ENCODE data around the gene CDKN1C.

CDKN1C gene

DNA sequence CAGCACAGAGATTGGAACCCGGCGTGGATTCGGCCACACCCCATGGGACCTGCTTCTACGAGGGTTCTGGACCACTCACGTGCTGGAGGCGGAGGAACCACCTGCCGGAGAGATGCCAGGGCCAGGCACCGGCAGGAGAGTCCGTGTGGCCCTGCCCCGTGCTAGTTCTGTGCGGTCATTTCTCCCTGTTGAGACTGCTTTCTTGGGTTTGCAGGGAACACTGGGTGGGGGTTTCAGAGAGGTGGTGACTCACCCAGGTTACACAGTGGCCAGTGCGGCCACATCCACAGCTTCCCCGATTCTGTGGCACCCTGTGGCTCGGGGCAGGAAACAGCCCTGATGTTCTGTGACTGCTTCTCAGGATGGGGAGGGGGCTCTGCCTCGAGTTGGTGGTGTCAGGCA is 47.3 kb upstream of the CDKN1C start:
- TF ChIP-seq TEAD4 (IDR thresholded peaks at IDR 0.05) = no peak
- TF ChIP-seq NFIC (IDR thresholded peaks at IDR 0.05) = no peak
- no peak; the same call in 1 of the 2 replicates for TF ChIP-seq ZBTB7A (IDR thresholded peaks at IDR 0.05; ENCODE audit: low read depth)
- no peak for TF ChIP-seq CEBPB (IDR thresholded peaks at IDR 0.05)
- no peak for TF ChIP-seq EGR1 (IDR thresholded peaks at IDR 0.05)
- TF ChIP-seq, protein P1, sequence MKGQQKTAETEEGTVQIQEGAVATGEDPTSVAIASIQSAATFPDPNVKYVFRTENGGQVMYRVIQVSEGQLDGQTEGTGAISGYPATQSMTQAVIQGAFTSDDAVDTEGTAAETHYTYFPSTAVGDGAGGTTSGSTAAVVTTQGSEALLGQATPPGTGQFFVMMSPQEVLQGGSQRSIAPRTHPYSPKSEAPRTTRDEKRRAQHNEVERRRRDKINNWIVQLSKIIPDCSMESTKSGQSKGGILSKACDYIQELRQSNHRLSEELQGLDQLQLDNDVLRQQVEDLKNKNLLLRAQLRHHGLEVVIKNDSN (IDR thresholded peaks at IDR 0.05) = no peak
- no peak for TF ChIP-seq EP300 (IDR thresholded peaks at IDR 0.05; ENCODE audit: borderline replicate concordance)
- TF ChIP-seq TCF12 (IDR thresholded peaks at IDR 0.05; ENCODE audit: low read depth) = no peak
- TF ChIP-seq YY1 (IDR thresholded peaks at IDR 0.05; ENCODE audit: low read depth) = no peak

DNA sequence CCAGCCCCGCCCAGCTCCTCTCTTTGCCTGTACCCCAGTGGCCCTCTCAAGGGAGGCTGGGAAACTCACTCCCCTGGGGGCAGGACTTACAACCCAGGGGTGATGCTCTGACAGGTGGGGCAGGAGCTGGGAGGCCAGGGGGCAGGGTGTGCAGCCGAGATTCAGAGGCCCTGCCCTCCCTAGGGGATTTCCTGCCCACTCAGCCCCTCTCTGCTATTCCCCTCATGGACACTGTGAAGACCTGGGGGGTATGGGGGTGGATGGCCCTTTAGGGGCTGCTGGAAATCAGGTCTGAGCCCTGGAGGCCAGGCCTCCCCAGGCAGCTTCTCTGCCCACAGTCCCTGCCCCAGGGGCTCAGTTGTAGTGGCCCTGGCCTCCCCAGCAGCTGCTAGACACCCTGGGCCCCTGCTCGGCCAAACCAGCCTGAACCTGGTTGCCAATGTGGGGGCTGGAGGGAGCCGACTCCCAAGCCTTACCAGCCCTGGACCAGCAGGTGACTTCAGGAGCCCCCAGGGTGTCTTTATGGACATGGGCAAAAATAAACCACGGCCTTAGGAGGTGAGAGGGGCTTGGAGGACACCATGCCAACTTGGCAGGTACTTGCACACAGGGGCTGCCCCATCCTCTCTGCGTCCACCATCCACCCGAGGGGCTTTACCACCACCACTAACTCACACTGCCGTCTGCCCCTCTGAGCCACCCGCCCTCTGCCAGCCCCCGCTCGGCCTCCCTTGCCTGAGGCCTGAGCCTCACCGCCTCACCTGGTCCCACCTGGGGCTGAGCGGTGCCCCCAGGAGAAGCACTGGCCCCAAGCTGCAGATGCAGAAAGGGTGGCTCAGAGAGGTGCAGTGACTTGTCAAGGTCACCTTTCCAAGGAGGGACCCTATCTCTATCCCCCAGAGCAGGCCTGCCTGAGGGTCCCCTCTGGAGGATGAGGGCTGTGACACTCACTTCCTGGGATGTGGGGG is 46.5 kb upstream of the CDKN1C start:
- no peak for TF ChIP-seq TCF12 (IDR thresholded peaks at IDR 0.05; ENCODE audit: low read depth)
- TF ChIP-seq ZBTB7A (IDR thresholded peaks at IDR 0.05; ENCODE audit: low read depth) = no peak
- TF ChIP-seq EP300 (IDR thresholded peaks at IDR 0.05; ENCODE audit: borderline replicate concordance) = no peak

DNA sequence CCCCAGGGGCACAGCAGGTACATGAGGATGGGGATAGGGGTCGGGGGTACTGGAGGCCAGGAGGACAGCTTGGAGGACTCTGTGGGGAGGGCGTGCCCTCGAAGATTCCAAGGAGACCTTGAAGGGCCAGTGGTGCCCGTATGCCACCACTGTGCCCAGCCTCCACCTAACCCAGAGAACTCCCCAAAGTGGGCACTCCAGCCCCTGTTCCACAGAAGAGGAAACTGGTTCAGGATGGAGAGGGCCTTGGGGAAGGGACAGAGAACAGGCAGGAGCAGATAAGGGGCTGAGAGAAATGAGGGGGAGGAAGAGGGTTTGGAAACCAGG is 45.8 kb upstream of the CDKN1C start:
- TF ChIP-seq, protein P2, sequence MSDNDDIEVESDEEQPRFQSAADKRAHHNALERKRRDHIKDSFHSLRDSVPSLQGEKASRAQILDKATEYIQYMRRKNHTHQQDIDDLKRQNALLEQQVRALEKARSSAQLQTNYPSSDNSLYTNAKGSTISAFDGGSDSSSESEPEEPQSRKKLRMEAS (IDR thresholded peaks at IDR 0.05) = no peak
- TF ChIP-seq CEBPB (IDR thresholded peaks at IDR 0.05) = no peak
- TF ChIP-seq, protein P1 (IDR thresholded peaks at IDR 0.05) = no peak
- no peak for TF ChIP-seq YY1 (IDR thresholded peaks at IDR 0.05; ENCODE audit: low read depth)
- TF ChIP-seq EP300 (IDR thresholded peaks at IDR 0.05; ENCODE audit: borderline replicate concordance) = no peak

DNA sequence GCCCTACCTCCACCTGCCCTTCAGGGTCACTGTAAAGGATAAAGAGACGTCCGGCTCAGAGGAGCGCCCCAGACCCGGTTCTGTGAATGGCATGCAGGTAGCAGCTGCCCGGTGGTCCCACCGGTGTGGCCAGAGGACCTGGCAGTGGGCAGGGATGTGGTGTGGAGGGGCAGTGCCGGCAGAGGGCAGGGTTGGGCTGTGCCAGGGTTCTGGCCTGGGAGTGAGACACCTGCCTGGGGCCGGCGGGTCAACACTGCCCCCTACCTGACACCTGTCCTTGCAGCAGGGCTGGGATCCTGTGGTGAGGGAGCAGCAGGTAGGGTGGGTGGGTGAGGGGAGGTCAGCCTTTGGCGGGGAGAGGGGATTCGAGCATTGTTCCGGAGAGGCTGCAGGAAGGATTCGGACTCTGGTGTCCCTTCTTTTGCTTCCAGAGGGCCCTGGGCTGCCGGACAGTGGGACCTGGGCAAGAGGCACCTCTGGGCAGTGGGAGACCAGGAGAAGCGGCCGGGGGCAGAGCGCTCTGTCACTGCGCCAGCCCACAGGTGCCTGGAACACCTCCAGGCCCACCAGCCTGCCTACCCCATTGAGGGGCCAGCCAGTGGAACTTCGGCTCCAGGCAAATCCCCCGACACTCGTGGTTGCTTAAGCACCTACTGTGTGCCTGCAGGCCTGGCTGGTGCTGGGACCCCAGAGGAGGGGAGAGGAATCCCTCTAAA is 45.3 kb upstream of the CDKN1C start:
- TF ChIP-seq RAD21 (IDR thresholded peaks at IDR 0.05; ENCODE audit: low read depth) (peak; percentile 97), CREB1 (IDR thresholded peaks at IDR 0.05; ENCODE audit: low read depth) (no peak)

DNA sequence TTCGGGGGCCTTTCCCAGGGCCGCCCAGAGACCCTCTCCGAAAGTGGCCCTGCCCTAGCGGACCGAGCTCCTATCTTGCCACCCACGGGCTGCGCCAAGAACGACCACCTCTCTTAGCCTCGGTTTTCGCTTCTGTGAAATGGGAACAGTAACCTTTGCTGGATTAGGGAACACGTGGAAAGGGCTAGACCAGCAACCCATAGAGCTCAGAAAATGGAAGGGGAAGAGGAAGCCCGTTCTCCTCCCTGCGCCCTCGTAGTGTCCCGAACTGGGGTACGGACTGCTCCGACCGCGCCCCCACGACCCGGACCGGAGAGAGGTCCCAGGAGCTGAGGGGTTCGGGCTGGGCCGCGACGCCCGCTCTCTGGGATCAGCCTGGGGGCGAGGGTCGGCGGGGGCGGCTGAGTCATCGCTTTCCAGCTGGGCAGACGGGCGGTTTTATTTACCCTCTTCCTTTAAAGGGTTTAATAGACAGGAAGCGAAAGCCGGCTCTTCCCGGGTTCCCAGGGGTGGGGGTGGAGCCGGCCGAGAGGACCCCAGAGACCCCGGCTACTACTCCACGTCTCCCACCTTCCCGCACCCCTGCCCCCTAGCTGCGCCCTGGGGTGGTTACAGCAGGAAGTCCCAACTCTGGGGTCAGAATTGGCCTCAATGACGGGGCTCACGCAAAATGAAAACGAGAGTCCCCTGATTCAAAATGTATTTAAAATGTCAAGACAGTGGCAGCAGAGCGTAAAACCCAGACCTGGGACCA is 44.6 kb upstream of the CDKN1C start:
- peak; percentile 68; the same call in 1 of the 2 replicates for TF ChIP-seq EP300 (IDR thresholded peaks at IDR 0.05; ENCODE audit: borderline replicate concordance)
- TF ChIP-seq TCF12 (IDR thresholded peaks at IDR 0.05; ENCODE audit: low read depth) = peak; percentile 25; the same call in 1 of the 2 replicates
- TF ChIP-seq, protein P2 (IDR thresholded peaks at IDR 0.05) = peak; percentile 77
- TF ChIP-seq EGR1 (IDR thresholded peaks at IDR 0.05) = peak; percentile 88
- TF ChIP-seq NFIC (IDR thresholded peaks at IDR 0.05) = no peak
- TF ChIP-seq RAD21 (IDR thresholded peaks at IDR 0.05; ENCODE audit: low read depth) = no peak
- 0 out of 2 replicates have a peak, but pooled peaks have one; percentile 26 for TF ChIP-seq FOXM1 (IDR thresholded peaks at IDR 0.05; ENCODE audit: borderline replicate concordance, low read depth)
- TF ChIP-seq, protein P1 (IDR thresholded peaks at IDR 0.05) = no peak
- TF ChIP-seq CREB1 (IDR thresholded peaks at IDR 0.05; ENCODE audit: low read depth) = no peak
- TF ChIP-seq ZBTB7A (IDR thresholded peaks at IDR 0.05; ENCODE audit: low read depth) = peak; percentile 100
- TF ChIP-seq, protein P3, sequence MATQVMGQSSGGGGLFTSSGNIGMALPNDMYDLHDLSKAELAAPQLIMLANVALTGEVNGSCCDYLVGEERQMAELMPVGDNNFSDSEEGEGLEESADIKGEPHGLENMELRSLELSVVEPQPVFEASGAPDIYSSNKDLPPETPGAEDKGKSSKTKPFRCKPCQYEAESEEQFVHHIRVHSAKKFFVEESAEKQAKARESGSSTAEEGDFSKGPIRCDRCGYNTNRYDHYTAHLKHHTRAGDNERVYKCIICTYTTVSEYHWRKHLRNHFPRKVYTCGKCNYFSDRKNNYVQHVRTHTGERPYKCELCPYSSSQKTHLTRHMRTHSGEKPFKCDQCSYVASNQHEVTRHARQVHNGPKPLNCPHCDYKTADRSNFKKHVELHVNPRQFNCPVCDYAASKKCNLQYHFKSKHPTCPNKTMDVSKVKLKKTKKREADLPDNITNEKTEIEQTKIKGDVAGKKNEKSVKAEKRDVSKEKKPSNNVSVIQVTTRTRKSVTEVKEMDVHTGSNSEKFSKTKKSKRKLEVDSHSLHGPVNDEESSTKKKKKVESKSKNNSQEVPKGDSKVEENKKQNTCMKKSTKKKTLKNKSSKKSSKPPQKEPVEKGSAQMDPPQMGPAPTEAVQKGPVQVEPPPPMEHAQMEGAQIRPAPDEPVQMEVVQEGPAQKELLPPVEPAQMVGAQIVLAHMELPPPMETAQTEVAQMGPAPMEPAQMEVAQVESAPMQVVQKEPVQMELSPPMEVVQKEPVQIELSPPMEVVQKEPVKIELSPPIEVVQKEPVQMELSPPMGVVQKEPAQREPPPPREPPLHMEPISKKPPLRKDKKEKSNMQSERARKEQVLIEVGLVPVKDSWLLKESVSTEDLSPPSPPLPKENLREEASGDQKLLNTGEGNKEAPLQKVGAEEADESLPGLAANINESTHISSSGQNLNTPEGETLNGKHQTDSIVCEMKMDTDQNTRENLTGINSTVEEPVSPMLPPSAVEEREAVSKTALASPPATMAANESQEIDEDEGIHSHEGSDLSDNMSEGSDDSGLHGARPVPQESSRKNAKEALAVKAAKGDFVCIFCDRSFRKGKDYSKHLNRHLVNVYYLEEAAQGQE (IDR thresholded peaks at IDR 0.05; ENCODE audit: low read depth) = no peak
- TF ChIP-seq YY1 (IDR thresholded peaks at IDR 0.05; ENCODE audit: low read depth) = 0 out of 2 replicates have a peak, but pooled peaks have one; percentile 15

DNA sequence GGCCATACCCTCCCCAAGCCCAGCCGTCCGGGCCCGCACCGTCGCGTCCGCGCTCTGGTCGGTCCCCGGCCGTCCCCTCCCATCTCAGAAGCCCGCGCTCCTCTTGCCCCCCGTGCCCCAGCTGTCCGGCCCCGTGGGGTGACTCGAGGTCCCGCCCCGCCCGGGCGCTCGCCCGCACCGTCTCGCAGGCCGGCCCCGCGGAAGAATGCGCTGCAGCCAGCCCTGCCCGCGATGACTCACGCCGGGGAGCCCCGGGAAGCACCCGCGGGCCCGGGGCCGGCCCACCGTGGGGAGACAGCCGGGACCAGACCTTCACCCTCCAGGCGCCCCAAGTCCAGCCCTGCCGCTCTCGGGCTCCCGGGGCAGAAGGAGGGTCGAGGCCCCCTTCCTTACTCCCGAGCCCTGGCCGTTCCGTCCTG is 44.0 kb upstream of the CDKN1C start:
- TF ChIP-seq TCF12 (IDR thresholded peaks at IDR 0.05; ENCODE audit: low read depth) = no peak
- TF ChIP-seq, protein P2 (IDR thresholded peaks at IDR 0.05) = no peak
- TF ChIP-seq TEAD4 (IDR thresholded peaks at IDR 0.05) = peak; percentile 66
- TF ChIP-seq EP300 (IDR thresholded peaks at IDR 0.05; ENCODE audit: borderline replicate concordance) = peak; percentile 32; the same call in 1 of the 2 replicates
- no peak for TF ChIP-seq TAF1 (IDR thresholded peaks at IDR 0.05; ENCODE audit: low read depth)
- no peak for TF ChIP-seq CREB1 (IDR thresholded peaks at IDR 0.05; ENCODE audit: low read depth)
